Activated CD4-positive, alpha-beta T cell treated with anti-CD3 and anti-CD28 coated beads, Interleukin-2, amount 50 U/mL, for 24 hours (primary cell): Measurements from ENCODE around the gene IFITM5.
A peak's percentile ranks its signal among the peaks of the same experiment; 100 is the strongest.
"Not testable (repeated sequence)": the region's sequence is repeated elsewhere in the genome, so short reads cannot be mapped to it uniquely, and the experiment has no call there.

ENCODE experiments used
- DNase-seq, 2 donors: peaks; one replicate each; pipeline ENCODE4 v3.0.0-alpha.2; 2020; ENCODE audit warnings: low read depth in 1 of 2, low spot score in 1 of 2

Gene IFITM5

DNA sequence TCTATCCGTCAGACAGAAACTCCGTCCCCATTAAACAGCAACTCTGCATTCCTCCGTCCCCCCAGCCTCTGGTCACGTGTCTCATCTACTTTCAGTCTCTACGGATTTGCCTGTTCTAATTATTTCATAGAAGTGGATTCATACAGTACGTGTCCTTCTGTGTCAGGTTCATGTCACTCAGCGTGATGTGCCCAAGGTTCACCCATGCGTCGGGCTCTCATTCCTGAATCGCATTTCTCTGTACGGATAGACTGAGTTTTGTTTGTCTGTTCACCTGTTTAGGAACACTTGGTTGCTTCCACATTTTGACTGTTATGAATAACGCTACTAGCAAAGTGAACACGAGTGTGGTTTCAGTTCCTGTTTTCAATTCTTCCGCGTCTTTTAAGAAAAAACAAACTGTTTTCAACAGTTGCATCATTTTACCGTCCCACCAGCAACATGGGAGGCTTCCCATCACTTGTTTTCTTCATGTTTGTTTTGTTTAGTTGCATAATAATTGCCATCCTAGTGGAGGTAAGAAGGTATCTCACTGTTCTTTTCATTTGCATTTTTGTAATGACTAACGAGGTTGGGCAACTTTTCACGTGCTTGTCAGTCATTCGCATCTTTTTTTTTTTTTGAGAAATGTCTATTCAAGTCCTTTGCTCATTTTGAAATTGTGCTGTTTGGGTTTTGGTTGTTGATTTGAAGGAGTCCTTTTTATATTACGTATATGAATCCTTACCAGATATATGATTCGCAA lies 30.0 kb downstream of the IFITM5 start:
- DNase-seq: no peak

DNA sequence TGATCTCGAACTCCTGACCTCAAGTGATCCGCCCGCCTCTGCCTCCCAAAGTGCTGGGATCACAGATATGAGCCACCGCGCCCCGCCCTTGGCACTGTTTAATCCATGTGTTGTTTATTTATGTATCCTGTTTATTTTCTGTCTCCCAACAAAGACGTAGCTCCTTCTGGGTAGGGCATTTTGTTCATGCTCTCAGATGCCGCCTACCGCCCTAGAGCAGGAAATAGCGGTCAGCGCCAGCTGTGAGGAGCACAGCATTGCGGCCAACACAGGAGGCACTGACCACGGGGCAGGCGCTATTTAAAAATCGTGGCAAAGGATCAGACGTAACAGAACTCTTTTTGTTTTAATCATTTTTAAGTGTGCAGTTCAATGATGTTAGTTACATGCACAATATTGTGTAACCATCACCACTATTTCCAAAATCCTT lies 30.6 kb downstream of the IFITM5 start:
- not testable (repeated sequence) for DNase-seq

DNA sequence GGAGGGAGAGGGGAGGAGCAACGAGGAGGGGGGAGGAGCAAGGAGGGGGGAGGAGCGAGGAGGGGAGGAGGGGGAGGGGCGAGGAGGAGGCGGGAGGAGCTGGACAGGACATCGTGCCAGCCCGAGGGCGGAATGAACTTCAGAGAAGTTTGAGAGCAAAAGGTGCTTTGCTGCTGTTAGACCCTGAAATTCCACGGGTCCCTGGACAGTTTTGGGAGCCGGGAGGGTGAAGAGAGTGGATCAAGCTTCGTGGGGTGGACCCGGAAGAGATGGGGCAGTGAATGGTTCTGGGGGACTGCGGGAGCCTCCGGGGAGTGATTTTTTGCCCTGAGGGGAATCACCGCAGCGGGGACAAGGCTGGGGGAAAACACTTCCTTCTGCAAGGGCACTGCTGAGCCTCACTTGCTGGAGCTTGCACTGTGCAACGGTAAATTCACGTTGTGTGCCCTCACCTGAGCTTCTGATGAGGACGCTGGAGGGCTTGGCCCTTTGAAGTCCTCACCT lies 31.8 kb downstream of the IFITM5 start:
- no peak for DNase-seq

DNA sequence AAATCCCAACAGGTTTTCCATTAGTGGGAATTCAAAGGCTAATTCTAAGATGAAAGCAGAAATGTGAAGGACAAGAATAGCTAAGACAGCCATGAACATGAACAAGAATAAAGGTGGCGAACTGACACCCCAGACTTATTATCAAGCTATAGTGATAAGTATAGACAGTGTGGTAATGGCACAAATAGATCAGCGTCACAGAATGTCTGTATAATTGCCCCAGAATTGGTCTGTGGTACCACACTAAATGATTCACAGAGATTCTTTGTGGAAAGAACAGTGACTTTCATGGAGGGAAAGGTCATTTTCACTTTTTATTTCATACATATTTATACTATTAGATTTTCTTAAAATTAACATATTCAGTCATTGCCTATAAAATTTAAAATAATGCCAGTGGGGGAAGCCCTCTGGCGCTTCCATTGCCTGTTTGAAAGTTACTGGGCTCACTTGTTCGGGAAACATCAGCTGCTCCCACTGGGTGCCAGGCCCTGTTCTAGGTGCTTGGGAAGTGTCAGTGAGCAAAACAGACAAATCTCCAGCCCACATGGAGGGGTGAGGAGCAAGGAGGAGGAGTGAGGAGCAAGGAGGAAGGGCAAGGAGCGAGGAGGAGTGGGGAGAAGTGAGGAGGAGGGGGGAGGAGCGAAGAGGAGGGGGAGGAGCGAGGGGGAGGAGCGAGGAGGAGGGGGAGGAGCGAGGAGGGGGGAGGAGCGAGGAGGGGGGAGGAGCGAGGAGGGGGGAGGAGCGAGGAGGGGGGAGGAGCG lies 32.5 kb downstream of the IFITM5 start:
- DNase-seq: no peak

DNA sequence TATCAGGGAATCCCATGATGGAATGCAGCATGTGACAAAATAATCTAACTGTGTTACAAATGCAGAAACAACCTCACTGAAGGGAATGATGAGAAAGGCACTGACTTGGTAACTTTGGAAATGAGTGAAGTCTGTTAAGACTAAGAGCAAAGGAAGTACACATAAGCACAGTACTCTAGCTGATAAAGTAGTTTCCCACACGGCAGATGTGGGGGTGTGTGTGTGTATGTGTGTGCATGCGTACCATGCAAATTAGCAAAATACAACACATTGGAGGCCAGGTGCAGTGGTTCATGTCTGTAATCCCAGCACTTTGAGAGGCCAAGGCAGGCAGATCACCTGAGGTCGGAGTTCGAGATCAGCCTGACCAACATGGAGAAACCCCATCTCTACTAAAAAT lies 37.7 kb downstream of the IFITM5 start:
- DNase-seq: no peak

DNA sequence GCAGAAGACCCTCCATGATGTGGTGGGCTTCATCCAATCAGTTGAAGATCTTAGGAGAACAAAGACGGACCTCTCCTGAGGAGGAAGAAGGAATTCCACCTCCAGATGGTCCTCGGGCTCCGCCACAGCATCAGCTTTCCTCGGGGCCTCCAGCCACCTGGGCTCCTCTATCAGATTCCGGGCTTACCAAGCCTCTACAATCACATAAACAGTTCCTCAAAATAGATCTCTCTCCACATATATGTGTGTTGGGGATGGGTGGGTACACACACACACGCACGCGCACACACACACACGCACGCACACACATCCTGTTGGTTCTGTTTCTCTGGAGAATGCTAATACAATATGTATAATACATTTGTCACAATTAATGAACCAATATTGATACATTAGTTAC lies 39.9 kb downstream of the IFITM5 start:
- DNase-seq: no peak

DNA sequence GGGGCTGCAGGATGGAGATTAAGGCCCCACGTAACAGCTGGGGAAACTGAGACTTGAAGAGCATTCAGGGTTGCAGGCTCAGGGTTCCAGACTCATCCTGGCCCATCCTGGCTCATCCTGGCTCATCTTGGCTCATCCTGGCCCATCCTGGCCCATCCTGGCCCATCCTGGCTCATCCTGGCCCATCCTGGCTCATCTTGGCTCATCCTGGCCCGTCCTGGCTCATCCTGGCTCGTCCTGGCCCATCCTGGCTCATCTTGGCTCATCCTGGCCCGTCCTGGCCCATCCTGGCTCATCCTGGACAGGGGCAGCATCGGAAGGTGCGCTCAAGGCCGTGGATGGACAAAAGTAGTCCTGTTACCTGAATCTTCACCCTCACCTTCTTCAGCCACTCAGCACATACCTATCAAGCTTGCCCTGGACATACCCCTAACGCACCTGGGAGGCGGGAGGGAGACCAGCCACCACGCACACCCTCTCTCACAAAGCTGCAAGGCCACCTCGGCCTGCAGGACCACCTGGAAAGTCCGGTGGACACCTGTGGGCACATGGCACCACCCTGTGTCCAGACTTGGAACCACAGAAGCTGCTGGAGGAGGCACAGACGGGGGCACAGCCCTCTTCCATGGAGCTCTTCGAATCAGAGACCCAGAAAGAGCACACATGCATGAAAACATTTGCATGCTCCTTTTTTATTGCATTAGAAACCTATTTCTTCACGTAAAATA lies 41.4 kb downstream of the IFITM5 start:
- no peak for DNase-seq

DNA sequence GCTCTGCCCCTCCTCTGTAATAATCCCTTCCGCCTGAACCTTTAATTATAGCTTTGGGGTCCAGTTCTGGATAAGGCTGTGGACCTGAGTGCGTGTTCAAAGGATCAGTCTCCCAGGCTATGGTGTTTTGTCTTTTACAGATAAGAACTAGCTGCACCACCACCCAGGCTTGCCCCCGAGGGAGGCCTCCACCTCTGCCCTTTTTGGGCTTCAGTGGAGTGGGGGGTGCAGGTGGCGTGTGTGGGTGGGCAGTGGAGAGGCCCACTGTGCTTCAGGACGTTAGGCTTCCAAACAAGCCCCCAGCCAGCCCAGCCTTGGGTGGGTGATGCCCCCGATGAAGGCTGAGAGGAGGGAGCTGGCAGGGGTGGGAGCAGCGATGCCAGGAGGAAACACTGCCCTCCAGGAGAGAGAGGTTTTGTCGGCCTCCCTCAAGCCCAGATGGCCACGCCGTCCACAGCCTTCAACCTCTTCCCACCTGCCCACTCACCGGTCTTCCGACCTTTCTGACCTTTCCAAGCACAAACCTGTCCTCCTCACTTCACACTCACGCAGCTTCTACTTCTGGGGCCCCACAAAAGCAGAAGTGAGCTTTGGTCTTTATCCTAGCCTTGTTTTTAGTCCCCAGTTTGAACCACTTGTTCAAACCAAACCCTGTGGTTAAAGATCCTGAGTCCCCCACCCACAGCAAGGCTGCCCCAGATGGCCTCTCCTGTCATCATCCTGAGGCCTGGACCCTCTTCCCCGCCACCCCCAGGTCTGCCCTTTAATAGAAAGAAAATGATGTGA lies 42.2 kb downstream of the IFITM5 start:
- no peak for DNase-seq

DNA sequence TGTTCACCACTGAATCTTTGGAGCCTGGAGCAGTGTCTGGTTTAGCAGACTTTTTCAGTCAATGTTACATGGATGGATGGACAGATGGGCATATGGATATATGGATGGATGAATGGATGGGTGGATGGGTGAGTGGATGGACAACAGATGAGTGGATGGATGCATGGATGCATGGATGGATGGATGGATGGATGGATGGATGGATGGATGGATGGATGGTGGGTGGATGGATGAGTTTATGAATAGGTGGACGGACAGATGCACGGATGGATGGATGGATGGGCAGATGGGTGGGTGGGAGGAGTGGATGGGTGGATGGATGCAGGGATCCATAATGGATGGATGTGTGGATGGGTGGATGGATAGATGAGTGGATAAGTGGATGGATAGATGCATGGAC lies 43.5 kb downstream of the IFITM5 start:
- DNase-seq: no peak

DNA sequence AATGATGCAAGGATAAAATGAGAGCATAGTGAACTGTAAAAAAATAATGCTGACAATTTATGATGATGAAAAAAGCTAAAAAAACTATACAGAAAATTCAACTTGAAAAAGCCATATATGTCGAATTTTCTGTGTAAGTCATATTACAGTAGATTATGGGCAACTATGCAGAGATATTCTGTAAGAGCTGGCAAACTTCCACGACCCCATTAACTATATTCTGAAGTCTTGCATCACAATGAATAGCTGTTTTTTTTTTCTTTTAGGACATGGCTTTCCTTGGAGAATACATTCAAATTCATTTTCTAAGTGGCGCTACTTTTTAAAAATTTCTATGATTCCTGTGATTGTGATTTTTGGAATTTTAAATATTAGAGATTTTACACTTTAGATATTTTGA lies 44.1 kb downstream of the IFITM5 start:
- no peak for DNase-seq

DNA sequence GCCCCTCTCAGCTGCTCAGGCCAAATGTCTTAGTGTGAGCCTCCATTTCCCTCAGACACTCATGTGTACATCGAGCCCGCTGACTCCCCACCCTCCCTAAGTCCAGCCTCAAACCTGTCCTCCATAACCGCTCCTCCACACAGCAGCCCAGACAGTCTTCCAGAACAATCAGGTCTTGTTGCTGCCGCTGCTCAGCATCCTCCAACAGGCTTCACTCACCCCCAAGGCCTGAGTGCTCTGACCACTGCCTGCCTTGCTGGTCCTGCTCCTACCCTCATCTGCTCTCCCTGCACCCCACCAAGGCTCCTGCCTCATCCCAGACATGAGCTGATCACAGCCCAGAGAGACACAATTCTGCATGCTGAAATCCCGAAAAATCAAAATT lies 45.4 kb downstream of the IFITM5 start:
- DNase-seq: no peak

DNA sequence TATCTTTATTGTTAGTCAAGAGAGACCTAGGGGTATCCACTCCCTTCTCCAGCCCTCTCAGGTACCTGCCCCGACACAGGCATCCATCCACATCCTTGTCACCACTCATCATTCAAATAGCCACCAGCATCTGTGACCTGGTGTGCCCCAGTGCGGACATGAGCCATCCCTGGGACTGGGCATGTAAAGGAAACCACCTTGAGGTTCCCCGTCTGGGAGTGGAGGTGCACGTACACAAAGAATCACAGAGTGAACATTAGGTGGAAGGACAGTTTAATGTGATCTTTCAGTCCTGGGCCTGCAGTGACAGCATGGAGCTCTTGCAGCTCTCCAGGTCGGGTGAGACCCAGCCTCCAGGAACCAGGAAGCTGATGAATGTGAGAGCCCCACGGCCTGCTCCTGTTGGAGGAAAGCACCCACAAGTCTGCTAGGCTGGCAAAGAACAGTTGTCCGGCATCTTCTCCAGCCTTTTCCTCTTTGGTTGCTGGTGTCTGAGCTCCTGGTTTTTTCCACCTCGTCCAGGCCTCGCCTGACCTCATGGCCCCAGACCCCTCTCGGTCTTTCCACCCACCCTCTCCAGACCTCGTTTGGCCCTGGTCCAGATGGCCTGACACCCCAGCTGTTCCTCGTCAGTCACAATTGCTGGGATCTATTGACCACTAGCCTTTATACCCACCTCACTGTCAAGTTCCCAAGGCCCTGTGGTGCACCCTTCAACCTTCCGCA lies 46.0 kb downstream of the IFITM5 start:
- no peak for DNase-seq

DNA sequence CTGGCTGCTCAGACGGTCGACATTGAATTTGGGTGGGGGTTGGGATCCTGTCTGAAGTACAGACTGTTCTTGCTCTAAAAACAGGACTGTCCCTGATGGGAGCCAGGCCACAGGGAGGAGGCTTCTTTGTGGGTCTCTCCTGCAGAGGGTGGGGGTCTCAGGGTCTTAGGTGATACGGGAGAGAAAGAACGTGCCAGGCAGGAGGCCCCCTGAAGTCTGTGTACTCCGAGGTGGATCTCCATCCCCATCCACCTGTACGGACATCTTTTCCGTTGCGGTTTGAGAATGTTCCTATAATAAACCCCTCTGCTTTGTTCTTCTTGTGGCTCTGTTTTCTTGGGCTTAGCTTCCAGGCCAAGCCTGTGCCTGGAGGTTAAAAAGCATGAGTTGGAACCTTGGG lies 46.7 kb downstream of the IFITM5 start:
- no peak for DNase-seq

DNA sequence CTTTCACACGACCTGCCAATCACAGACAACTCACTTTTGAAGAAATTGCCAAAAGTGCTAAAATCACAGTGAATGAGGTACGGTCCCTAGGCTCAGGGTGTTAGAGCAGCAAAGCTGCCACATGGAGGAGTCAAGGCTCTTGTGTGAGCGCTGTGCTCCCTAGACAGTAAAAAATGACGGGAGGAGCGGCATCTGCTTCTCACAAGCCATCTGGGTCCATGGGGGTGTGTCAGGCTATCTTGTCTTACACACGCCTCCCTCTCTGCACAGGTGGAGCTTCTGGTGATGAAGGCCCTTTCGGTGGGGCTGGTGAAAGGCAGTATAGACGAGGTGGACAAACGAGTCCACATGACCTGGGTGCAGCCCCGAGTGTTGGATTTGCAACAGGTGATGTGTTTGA lies 47.8 kb downstream of the IFITM5 start:
- no peak for DNase-seq

DNA sequence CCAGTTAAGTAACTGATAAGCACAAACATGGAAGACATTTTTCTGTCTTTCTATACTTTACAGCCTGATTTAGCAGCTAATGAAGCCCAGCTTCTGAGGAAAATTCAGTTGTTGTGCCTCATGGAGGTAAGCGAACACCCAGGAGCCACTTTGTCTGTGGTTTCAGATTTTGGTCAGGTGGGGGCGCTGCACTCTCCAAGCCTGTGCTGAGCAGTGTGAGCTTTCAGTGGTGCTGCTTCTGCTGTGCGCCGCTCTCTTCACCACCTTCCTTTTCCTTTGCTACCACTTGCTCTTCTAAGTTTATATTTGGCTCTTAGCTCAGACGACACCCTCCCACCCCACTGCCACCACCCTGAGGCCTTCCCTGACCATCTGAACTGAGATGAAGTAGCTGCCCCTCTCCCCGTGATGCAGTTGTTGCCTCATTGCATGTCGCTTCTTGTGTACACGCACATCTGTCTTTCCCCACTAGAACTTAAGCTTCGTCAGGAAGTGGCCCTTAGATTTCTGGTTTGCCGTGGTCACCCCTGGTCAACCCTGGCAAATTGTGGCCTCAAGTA lies 48.5 kb downstream of the IFITM5 start:
- DNase-seq: peak; percentile 67 to 71

DNA sequence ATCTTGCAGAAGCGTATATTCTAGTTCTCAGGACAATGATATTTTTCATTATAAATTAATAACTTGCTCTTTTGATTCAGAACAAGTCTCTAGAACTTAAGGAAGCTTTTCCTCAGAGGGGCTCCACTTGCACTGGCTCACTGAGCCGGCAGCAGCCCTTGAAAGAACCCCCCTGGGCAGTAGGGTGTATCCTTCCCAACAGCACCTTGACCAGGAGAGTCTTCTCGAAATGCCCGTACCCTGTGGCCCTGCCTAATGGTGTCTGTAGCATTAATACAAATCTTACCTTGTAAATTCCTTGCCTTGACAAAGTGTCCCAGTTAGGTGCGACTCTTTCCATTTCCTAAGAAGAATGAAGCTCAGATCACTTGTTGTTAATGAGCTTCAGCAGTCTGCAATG lies 49.1 kb downstream of the IFITM5 start:
- no peak for DNase-seq

DNA sequence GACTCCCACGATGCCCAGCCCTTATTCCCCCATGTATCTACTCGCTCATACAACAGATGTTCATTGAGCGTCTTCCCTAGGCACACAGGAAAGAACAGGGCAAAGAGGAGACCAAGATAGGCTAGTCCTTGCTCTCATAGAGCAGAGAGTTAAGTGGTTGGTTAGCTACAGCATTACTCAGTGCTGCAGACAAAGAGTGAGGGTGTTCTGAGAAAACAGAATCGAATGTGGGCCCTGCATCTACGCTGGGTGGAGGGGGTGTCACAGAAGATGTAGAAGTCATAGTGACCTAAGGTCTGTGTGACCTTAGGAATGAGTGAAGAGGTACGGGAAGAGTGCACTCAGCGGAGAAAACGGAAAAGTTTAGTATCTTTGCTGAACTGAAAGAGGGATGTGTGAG lies 50.3 kb downstream of the IFITM5 start:
- DNase-seq: no peak
